Measurements from ENCODE around the gene MPPED1.

The MPPED1 gene

GRCh38 chr22:43411869-43412807 lies at the start of gene MPPED1:
Gene MPPED1, plus strand, starts transcription at chr22:43412014. Its CDS starts 12,972 bp downstream, at chr22:43424986.
- H3K4me3 Mint-ChIP-seq, result peak within 1 kb of the TSS; percentile 85
- peaks cover 85% of the 10 kb centered on the region for H3K27me3 Mint-ChIP-seq (ENCODE audit: low read depth, poor library complexity)
- H3K36me3 Mint-ChIP-seq (ENCODE audit: low read depth), result no peaks in the 10 kb centered on the region
- no peak within 1 kb of the TSS for H3K27ac Mint-ChIP-seq
- H3K9me3 Mint-ChIP-seq, result no peaks in the 10 kb centered on the region
- DNase-seq, result peak; percentile 62
- peaks cover 13% of the 10 kb centered on the region for H3K4me1 Mint-ChIP-seq
- no peak for TF ChIP-seq CTCF (IDR thresholded peaks at IDR 0.05)

- no peaks in the 10 kb centered on the region for H3K36me3 Mint-ChIP-seq (ENCODE audit: low read depth)
- peak overlapping the region; percentile 89 for H3K27ac Mint-ChIP-seq
- H3K9me3 Mint-ChIP-seq, result peaks cover 7% of the 10 kb centered on the region
- peaks cover 28% of the 10 kb centered on the region for H3K4me1 Mint-ChIP-seq
- no peak for TF ChIP-seq CTCF (IDR thresholded peaks at IDR 0.05)
- no peak for DNase-seq
- H3K27me3 Mint-ChIP-seq (ENCODE audit: low read depth, poor library complexity), result peaks cover 27% of the 10 kb centered on the region
- H3K4me3 Mint-ChIP-seq, result no peak overlapping the region
Observed at GRCh38 chr22:43363315-43364168, 48.3 kb upstream of the MPPED1 start.

GRCh38 chr22:43364169-43364435 lies 47.7 kb upstream of the MPPED1 start:
- peaks cover 7% of the 10 kb centered on the region for H3K9me3 Mint-ChIP-seq

GRCh38 chr22:43365715-43366440 lies 45.9 kb upstream of the MPPED1 start:
- Mint-ChIP-seq H3K27ac (no peak overlapping the region), H3K4me3 (no peak overlapping the region), H3K9me3 (peaks cover 7% of the 10 kb centered on the region), H3K36me3 (ENCODE audit: low read depth) (no peaks in the 10 kb centered on the region), H3K27me3 (ENCODE audit: low read depth, poor library complexity) (peaks cover 41% of the 10 kb centered on the region), H3K4me1 (peaks cover 46% of the 10 kb centered on the region)
- no peak for TF ChIP-seq CTCF (IDR thresholded peaks at IDR 0.05)
- no peak for DNase-seq

More at GRCh38 chr22:43364169-43364435, 47.7 kb upstream of the MPPED1 start:
- H3K4me3 Mint-ChIP-seq, result no peak overlapping the region
- H3K27ac Mint-ChIP-seq, result peak overlapping the region; percentile 89
- no peak for TF ChIP-seq CTCF (IDR thresholded peaks at IDR 0.05)
- peaks cover 28% of the 10 kb centered on the region for H3K4me1 Mint-ChIP-seq
- H3K36me3 Mint-ChIP-seq (ENCODE audit: low read depth), result no peaks in the 10 kb centered on the region
- peaks cover 30% of the 10 kb centered on the region for H3K27me3 Mint-ChIP-seq (ENCODE audit: low read depth, poor library complexity)
- no peak for DNase-seq

- H3K9me3 Mint-ChIP-seq, result peaks cover 31% of the 10 kb centered on the region
- DNase-seq, result peak; percentile 45
- H3K4me3 Mint-ChIP-seq, result peak overlapping the region; percentile 54
- no peak overlapping the region for H3K27ac Mint-ChIP-seq
- H3K4me1 Mint-ChIP-seq, result peaks cover 35% of the 10 kb centered on the region
- TF ChIP-seq CTCF (IDR thresholded peaks at IDR 0.05), result no peak
- H3K36me3 Mint-ChIP-seq (ENCODE audit: low read depth), result peaks cover 2% of the 10 kb centered on the region
- peaks cover 63% of the 10 kb centered on the region for H3K27me3 Mint-ChIP-seq (ENCODE audit: low read depth, poor library complexity)
Observed at GRCh38 chr22:43370036-43370435, 41.8 kb upstream of the MPPED1 start.
